Heart left ventricle (tissue), 16 donors: ENCODE measurements around the gene TMEM79. TPM values are rescaled to one million over a fixed set of nuclear protein-coding genes. Genes with fewer than 3 reads are reported as not detected.
"Not testable (repeated sequence)": the region's sequence is repeated elsewhere in the genome, so short reads cannot be mapped to it uniquely, and the experiment has no call there.

Source experiments
- ATAC-seq, 4 donors: fragments of 200-7000 bp; cut with Tn5 transposase; one replicate each; pipeline ENCODE4 v1.9.1; 2020 to 2022; ENCODE audit warnings: moderate library complexity in 4 of 4, mild to moderate bottlenecking in 3 of 4, moderate number of reproducible peaks in 1 of 4
- DNase-seq, 5 donors: peaks; one replicate each; pipeline ENCODE4 v3.0.0-alpha.2; 2020
- H3K27ac ChIP-seq, 12 donors: fragments of 200-600 bp; sonication (generic) in 4 of 12; one replicate each; pipeline versions ENCODE4 v1.5.0 to v1.8.0; 2016 to 2022; ENCODE audit warnings: mild to moderate bottlenecking in 2 of 12
- H3K27me3 ChIP-seq, 9 donors: fragments of 200-600 bp; sonication (generic) in 2 of 9; one replicate each; pipeline versions ENCODE4 v1.5.1 to v1.8.0; 2016 to 2022; ENCODE audit warnings: mild to moderate bottlenecking in 3 of 9
- H3K36me3 ChIP-seq, 9 donors: fragments of 200-600 bp; sonication (generic) in 2 of 9; one replicate each; pipeline versions ENCODE4 v1.5.0 to v1.8.0; 2018 to 2022; ENCODE audit warnings: mild to moderate bottlenecking in 2 of 9
- H3K4me1 ChIP-seq, 12 donors: fragments of 200-600 bp; sonication (generic) in 4 of 12; one replicate each; pipeline versions ENCODE4 v1.5.0 to v1.8.0; 2016 to 2022; ENCODE audit warnings: mild to moderate bottlenecking in 3 of 12
- H3K4me3 ChIP-seq, 12 donors: fragments of 200-600 bp; sonication (generic) in 4 of 12; one replicate each; pipeline versions ENCODE4 v1.5.0 to v1.8.0; 2017 to 2022; ENCODE audit warnings: mild to moderate bottlenecking in 9 of 12, moderate library complexity in 4 of 12
- H3K9me3 ChIP-seq, 12 donors: fragments of 200-600 bp; sonication (generic) in 4 of 12; one replicate each; pipeline versions ENCODE4 v1.5.0 to v1.8.0; 2016 to 2022; ENCODE audit warnings: mild to moderate bottlenecking in 1 of 12
- CTCF ChIP-seq, 12 donors: fragments of 200-600 bp; sonication (generic) in 4 of 12; IDR thresholded peaks; one replicate each; pipeline versions ENCODE4 v1.5.0 to v1.8.0; 2018 to 2022; ENCODE audit warnings: antibody characterized with exemption in 12 of 12, mild to moderate bottlenecking in 5 of 12
- POLR2A ChIP-seq, 2 donors: fragments of 450-650 bp; IDR thresholded peaks; one replicate each; pipeline ENCODE4 v1.6.1; 2017; ENCODE audit warnings: antibody characterized with exemption in 2 of 2, mild to moderate bottlenecking in 2 of 2, moderate library complexity in 2 of 2
- WGBS, 4 donors: extraction: QIAGEN DNeasy Blood & Tissue Kit in 2 of 4; methylation state at CpG; one replicate each; pipeline versions ENCODE4 v1.1.5 to v1.1.7; 2013 to 2018; 5-methylcytosine and 5-hydroxymethylcytosine counted together
- intact Hi-C, 10 donors: fragments of 100-400 bp; cut with DNase I; formaldehyde crosslinking; loops; one replicate each; pipeline versions ENCODE4 v1.11.1 to v1.14.2; 2022
- polyA plus RNA-seq, 2 donors: library from polyadenylated mRNA; stranded (reverse); fragments of 200-250 nt; gene quantifications; one replicate each; pipeline ENCODE4 v1.2.3, GENCODE V29; 2013
- total RNA-seq, 9 donors: library from RNA; depleted of rRNA in 2 of 9; stranded (reverse); fragments of >200 nt in 2 of 9; fragmentation: NEBNext Ultra II Directional in 3 of 9; extraction: Animal tissue kit (Norgen Biotek cat#: 25700) in 3 of 9; gene quantifications; one replicate each; pipeline versions ENCODE4 v1.1.0 to v1.2.4, GENCODE V29; 2016 to 2023
- donor health status: ischemic (EF 13 %, LVEDD 7.1; RV severe dilation, severe dysfunction).
- donor health status: healthy with polysubstance abuse.
- donor health status: DM: no; HTN: yes; CAD: no.
- donor health status: DM: no; HTN: no; CAD: no.
- donor health status: ischemic (EF 25% LVEDD 6.9; RV normal size, moderate dysfunction).
- donor health status: ischemic (EF 25% LVEDD 5.7; RV mildly dilated, moderate dysfunction).
- donor health status: healthy.
- donor health status: DM: yes; HTN: yes; CAD: no.
- donor health status: ischemic (EF 35%, LVEDD 5.7; RV mildly dilated, moderate dysfunction).
- donor health status: nonischemic (EF 11% LVEDD 7.7; RV severe dilation, severe dysfunction).
- donor health status: DM: yes; HTN: yes; CAD: no.
- donor health status: PGD.
- donor health status: ischemic (EF 29% LVEDD 5.4; RV normal size, mild dysfunction).
- donor health status: nonischemic (EF 23%, LVEDD 6.1; RV moderate dilation, normal function).

The TMEM79 gene
- total and polyA plus RNA-seq, 11 donors: 0.83 to 2.7 (median 1.3) TPM

DNA sequence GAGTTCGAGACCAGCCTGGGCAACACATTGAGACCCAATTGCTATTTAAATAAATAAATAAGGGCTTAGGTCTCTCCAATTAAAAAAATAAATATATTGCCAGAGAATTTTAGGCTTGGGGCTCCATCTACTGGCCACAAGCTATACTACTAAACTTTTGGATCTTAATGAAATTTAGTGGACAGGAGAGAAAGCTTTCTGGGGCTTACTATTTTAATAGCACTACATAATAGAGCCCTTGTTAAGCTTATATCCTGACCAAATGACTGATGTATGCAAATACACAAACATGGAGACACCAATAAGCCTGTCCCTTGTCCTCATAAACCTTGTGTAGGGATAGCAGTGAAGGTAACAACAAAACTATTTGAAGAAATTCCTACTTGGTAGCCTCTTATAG, 35.5 kb downstream of the TMEM79 start:
- DNase-seq: no peak
- ATAC-seq: no peak
- no peak overlapping the region for H3K27ac ChIP-seq
- peaks cover 8 to 100% (median 100%) of the 10 kb centered on the region in 9 donors for H3K36me3 ChIP-seq
- H3K4me3 ChIP-seq: no peak overlapping the region
- WGBS, 4 donors: 80 to 85% (median 84%) methylated on average over 1 of the region's 1 CpG
- intact Hi-C loops: loop anchor here in 5 of 10 donors (5.0 to 10.0 kb wide), 5 partner anchors 65 to 405 kb away; partner anchors contain the start of genes BGLAP (in 1 of the 5), PAQR6 (in 1 of the 5) and RIT1 (in 1 of the 5)
- no peaks in the 10 kb centered on the region for H3K9me3 ChIP-seq
- H3K27me3 ChIP-seq: no peaks in the 10 kb centered on the region
- H3K4me1 ChIP-seq: no peaks in the 10 kb centered on the region
- TF ChIP-seq CTCF (IDR thresholded peaks at IDR 0.05) (peak; percentile 23 to 62 (median 46)), POLR2A (IDR thresholded peaks at IDR 0.05) (no peak)

DNA sequence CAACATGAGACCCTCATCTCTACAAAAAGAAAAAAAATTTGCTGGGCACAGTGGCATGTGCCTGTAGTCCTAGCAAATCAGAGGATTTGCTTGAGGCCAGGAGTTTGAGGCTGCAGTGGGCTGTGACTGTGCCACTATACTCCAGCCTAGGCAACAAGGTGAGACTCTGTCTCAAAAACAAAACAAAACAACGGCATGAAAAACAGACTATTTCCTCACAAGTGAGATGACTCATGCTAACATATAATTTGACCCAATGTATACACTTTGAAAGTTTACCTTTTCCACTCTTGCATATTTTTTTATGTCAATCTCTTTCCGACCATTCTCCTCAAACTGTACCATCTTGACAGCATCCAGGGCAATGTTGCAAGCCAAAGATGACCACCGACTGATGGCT, 36.4 kb downstream of the TMEM79 start:
- DNase-seq (no peak), ATAC-seq (no peak)
- no peak overlapping the region for H3K4me3 ChIP-seq
- H3K9me3 ChIP-seq: no peaks in the 10 kb centered on the region
- H3K27me3 ChIP-seq: no peaks in the 10 kb centered on the region
- no peaks in the 10 kb centered on the region for H3K4me1 ChIP-seq
- H3K27ac ChIP-seq: no peak overlapping the region
- intact Hi-C loops: no loop called here
- 81 to 86% (median 84%) methylated on average over 3 of the region's 3 CpGs for WGBS, 4 donors
- TF ChIP-seq CTCF (IDR thresholded peaks at IDR 0.05) (no peak), POLR2A (IDR thresholded peaks at IDR 0.05) (no peak)
- peaks cover 8 to 100% (median 100%) of the 10 kb centered on the region in 9 donors for H3K36me3 ChIP-seq

- peaks cover 8 to 89% (median 85%) of the 10 kb centered on the region in 9 donors for H3K36me3 ChIP-seq
- H3K9me3 ChIP-seq, H3K27me3 ChIP-seq, ATAC-seq, H3K27ac ChIP-seq, DNase-seq, H3K4me3 ChIP-seq, intact Hi-C loops, H3K4me1 ChIP-seq: not testable (repeated sequence)
- WGBS, 4 donors: 92 to 98% (median 95%) methylated on average over 9 of the region's 9 CpGs
Observed at GRCh38 chr1:156323179-156323578, 39.1 kb downstream of the TMEM79 start.

GRCh38 chr1:156336242-156336641, 52.1 kb downstream of the TMEM79 start:
- WGBS, 4 donors: 79 to 84% (median 82%) methylated on average over 4 of the region's 4 CpGs
- TF ChIP-seq POLR2A (IDR thresholded peaks at IDR 0.05): no peak
- TF ChIP-seq CTCF (IDR thresholded peaks at IDR 0.05): no peak

More at GRCh38 chr1:156336242-156336641, 52.1 kb downstream of the TMEM79 start:
- no peak for ATAC-seq
- Histone ChIP-seq H3K4me3 (peak overlapping the region in 5 of 12 donors; percentile 66 to 96 (median 76)), H3K4me1 (peaks cover 6 to 25% (median 20%) of the 10 kb centered on the region in 12 donors), H3K9me3 (no peaks in the 10 kb centered on the region), H3K27ac (no peak overlapping the region), H3K36me3 (peaks cover 2 to 46% (median 45%) of the 10 kb centered on the region in 9 donors), H3K27me3 (no peaks in the 10 kb centered on the region)
- DNase-seq: no peak
- intact Hi-C loops: no loop called here
